Measurements from ENCODE around the gene IGFBP7.

IGFBP7 gene, protein sequence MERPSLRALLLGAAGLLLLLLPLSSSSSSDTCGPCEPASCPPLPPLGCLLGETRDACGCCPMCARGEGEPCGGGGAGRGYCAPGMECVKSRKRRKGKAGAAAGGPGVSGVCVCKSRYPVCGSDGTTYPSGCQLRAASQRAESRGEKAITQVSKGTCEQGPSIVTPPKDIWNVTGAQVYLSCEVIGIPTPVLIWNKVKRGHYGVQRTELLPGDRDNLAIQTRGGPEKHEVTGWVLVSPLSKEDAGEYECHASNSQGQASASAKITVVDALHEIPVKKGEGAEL

DNA sequence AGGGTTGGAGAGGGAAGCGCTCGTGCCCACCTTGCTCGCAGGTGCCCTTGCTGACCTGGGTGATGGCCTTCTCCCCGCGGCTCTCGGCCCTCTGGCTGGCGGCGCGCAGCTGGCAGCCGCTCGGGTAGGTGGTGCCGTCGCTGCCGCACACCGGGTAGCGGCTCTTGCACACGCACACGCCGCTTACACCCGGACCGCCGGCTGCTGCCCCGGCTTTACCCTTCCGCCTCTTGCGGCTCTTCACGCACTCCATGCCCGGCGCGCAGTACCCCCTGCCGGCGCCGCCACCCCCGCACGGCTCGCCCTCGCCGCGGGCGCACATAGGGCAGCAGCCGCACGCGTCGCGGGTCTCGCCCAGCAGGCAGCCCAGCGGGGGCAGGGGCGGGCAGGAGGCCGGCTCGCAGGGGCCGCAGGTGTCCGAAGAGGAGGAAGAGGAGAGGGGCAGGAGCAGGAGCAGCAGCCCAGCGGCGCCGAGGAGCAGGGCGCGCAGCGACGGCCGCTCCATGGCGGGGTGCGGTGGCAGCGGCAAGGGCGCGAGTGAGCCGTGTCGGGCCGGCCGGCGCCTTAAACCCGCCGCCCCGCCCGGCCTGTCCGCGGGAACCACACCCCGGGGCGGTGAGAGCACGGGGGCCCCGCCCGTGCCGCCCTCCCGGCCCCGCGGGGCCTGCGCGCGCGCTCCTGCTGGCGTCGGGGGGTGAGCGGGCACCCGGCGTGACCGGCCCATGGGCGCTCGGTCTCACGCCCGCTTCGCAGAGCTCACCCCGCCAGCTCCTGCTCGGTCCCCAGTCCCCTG is at the start of gene IGFBP7:
Gene IGFBP7 (minus strand): TSS at position 539 of the 793 bp plus-strand sequence. CDS start 34 bp downstream, at position 505.
- Histone ChIP-seq H3K27me3 (ENCODE audit: insufficient read depth, low read depth) (no peaks in the 10 kb centered on the region), H3K27ac (no peak within 1 kb of the TSS), H3K79me2 (ENCODE audit: insufficient read depth, low read depth) (no peaks in the 10 kb centered on the region), H3K4me3 (IDR thresholded peaks at IDR 0.05; ENCODE audit: insufficient read depth, low read depth, low read length) (peak within 1 kb of the TSS; percentile 47), H3K4me1 (ENCODE audit: low read depth, poor library complexity, severe bottlenecking) (peaks cover 3% of the 10 kb centered on the region), H4K20me1 (ENCODE audit: insufficient read depth) (no peaks in the 10 kb centered on the region), H2AFZ (ENCODE audit: low read depth) (peak within 1 kb of the TSS; percentile 82; the same call in 1 of the 2 replicates), H3K9ac (no peak within 1 kb of the TSS; the same call in 1 of the 2 replicates), H3K36me3 (ENCODE audit: insufficient read depth) (no peaks in the 10 kb centered on the region), H3K4me2 (peak within 1 kb of the TSS; percentile 34)
- TF ChIP-seq, protein P1, sequence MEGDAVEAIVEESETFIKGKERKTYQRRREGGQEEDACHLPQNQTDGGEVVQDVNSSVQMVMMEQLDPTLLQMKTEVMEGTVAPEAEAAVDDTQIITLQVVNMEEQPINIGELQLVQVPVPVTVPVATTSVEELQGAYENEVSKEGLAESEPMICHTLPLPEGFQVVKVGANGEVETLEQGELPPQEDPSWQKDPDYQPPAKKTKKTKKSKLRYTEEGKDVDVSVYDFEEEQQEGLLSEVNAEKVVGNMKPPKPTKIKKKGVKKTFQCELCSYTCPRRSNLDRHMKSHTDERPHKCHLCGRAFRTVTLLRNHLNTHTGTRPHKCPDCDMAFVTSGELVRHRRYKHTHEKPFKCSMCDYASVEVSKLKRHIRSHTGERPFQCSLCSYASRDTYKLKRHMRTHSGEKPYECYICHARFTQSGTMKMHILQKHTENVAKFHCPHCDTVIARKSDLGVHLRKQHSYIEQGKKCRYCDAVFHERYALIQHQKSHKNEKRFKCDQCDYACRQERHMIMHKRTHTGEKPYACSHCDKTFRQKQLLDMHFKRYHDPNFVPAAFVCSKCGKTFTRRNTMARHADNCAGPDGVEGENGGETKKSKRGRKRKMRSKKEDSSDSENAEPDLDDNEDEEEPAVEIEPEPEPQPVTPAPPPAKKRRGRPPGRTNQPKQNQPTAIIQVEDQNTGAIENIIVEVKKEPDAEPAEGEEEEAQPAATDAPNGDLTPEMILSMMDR (conservative IDR thresholded peaks at IDR 0.05; ENCODE audit: low read depth, low read length) = no peak

DNA sequence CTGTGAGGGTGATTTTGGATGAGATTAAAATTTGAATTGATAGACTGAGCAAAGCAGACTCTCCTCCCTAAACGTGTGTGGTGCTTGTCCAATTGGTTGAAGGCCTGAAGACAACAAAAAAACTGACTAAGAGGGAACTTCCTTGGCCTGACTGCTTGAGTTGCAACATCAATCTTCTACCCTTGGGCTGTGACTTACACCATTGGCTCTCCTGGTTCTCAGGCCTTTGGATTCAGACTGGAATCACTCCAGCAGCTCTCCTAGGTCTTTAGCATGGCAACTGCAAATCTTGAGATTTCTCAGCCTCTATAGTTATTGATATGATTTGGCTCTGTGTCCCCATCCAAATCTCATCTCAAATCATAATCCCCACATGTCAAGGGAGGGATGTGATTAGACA is 49.7 kb upstream of the IGFBP7 start:
- Histone ChIP-seq H3K27me3 (ENCODE audit: insufficient read depth, low read depth) (no peaks in the 10 kb centered on the region), H2AFZ (ENCODE audit: low read depth) (no peak overlapping the region), H4K20me1 (ENCODE audit: insufficient read depth) (no peaks in the 10 kb centered on the region), H3K36me3 (ENCODE audit: insufficient read depth) (no peaks in the 10 kb centered on the region), H3K79me2 (ENCODE audit: insufficient read depth, low read depth) (no peaks in the 10 kb centered on the region), H3K9ac (no peak overlapping the region), H3K4me1 (ENCODE audit: low read depth, poor library complexity, severe bottlenecking) (peaks cover 12% of the 10 kb centered on the region), H3K4me2 (no peak overlapping the region), H3K4me3 (IDR thresholded peaks at IDR 0.05; ENCODE audit: insufficient read depth, low read depth, low read length) (no peak overlapping the region), H3K27ac (no peak overlapping the region)
- TF ChIP-seq, protein P1 (conservative IDR thresholded peaks at IDR 0.05; ENCODE audit: low read depth, low read length) = no peak

DNA sequence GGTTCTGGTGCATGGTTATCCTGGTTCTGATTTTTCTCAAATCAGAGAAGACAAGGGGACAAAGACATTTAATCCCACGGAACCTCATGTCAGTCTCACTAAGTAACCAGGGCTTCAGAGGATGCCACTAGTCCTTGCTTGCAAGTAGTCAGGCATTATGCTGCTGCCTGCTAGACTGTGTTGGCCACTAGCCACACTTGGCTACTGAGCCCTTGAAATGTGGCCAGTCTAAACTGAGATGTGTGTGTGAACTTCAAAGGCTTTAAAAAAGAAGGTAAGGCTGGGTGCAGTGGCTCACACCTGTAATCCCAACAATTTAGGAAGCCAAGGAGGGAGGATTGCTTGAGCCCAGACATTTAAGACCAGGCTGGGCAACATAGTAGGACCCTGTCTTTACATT is 48.6 kb upstream of the IGFBP7 start:
- TF ChIP-seq, protein P1 (conservative IDR thresholded peaks at IDR 0.05; ENCODE audit: low read depth, low read length) = no peak
- no peaks in the 10 kb centered on the region for H4K20me1 ChIP-seq (ENCODE audit: insufficient read depth)
- no peak overlapping the region for H3K4me2 ChIP-seq
- no peaks in the 10 kb centered on the region for H3K79me2 ChIP-seq (ENCODE audit: insufficient read depth, low read depth)
- H3K4me3 ChIP-seq (IDR thresholded peaks at IDR 0.05; ENCODE audit: insufficient read depth, low read depth, low read length) = no peak overlapping the region
- no peak overlapping the region for H2AFZ ChIP-seq (ENCODE audit: low read depth)
- no peak overlapping the region for H3K9ac ChIP-seq
- no peaks in the 10 kb centered on the region for H3K36me3 ChIP-seq (ENCODE audit: insufficient read depth)
- peaks cover 12% of the 10 kb centered on the region for H3K4me1 ChIP-seq (ENCODE audit: low read depth, poor library complexity, severe bottlenecking)
- H3K27me3 ChIP-seq (ENCODE audit: insufficient read depth, low read depth) = no peaks in the 10 kb centered on the region
- no peak overlapping the region for H3K27ac ChIP-seq

DNA sequence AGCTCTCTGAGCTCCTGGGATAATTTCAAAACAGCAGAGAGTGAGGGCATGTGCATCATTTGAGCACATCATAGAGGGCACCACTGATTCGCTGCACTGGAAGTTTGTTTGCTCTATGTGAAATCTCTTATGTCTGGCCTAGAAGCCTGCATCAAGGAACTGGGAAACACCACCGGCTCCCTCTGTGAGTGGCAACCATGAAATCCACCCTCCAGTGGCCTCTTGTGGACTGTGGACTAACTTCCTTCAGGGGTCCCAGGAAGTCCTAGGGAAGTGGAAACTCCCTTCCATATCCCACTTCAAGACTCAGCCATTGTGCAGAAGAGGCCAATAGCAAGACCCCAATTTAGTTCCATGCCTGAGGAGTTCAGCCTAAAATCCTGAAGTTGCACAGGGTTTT is 48.0 kb upstream of the IGFBP7 start:
- H3K4me2 ChIP-seq = no peak overlapping the region
- no peaks in the 10 kb centered on the region for H3K27me3 ChIP-seq (ENCODE audit: insufficient read depth, low read depth)
- H3K4me1 ChIP-seq (ENCODE audit: low read depth, poor library complexity, severe bottlenecking) = peaks cover 9% of the 10 kb centered on the region
- no peak overlapping the region for H3K27ac ChIP-seq
- no peak overlapping the region for H3K4me3 ChIP-seq (IDR thresholded peaks at IDR 0.05; ENCODE audit: insufficient read depth, low read depth, low read length)
- H3K9ac ChIP-seq = no peak overlapping the region
- no peaks in the 10 kb centered on the region for H3K79me2 ChIP-seq (ENCODE audit: insufficient read depth, low read depth)
- TF ChIP-seq, protein P1 (conservative IDR thresholded peaks at IDR 0.05; ENCODE audit: low read depth, low read length) = no peak
- H2AFZ ChIP-seq (ENCODE audit: low read depth) = no peak overlapping the region
- no peaks in the 10 kb centered on the region for H3K36me3 ChIP-seq (ENCODE audit: insufficient read depth)
- no peaks in the 10 kb centered on the region for H4K20me1 ChIP-seq (ENCODE audit: insufficient read depth)
